Smooth muscle cell (in vitro differentiated cells): Measurements from ENCODE around the gene ADGRG3. TPM values are rescaled to one million over a fixed set of nuclear protein-coding genes. Genes with fewer than 3 reads are reported as not detected.

ENCODE experiments used
- DNase-seq: peaks from one replicate; lab custom pipeline; 2025; ENCODE audit not compliant: unreplicated experiment; lab: John Stamatoyannopoulos, UW
- H2AFZ ChIP-seq: fragments of 200-600 bp; sonication (generic); 2 replicates; pipeline ENCODE4 v1.6.0; 2016; ENCODE audit warnings: antibody characterized with exemption, low read depth, mild to moderate bottlenecking
- H3F3A ChIP-seq: fragments of 200-600 bp; sonication (generic); 2 replicates; pipeline ENCODE4 v1.6.0; 2017; ENCODE audit warnings: antibody characterized with exemption, low read depth
- H3K27ac ChIP-seq: fragments of 200-600 bp; sonication (generic); 2 replicates; pipeline ENCODE4 v1.5.1; 2016; ENCODE audit warnings: low read depth, mild to moderate bottlenecking
- H3K27me3 ChIP-seq: fragments of 200-600 bp; sonication (generic); 2 replicates; pipeline ENCODE4 v1.6.1; 2016; ENCODE audit warnings: low read depth, mild to moderate bottlenecking
- H3K36me3 ChIP-seq: fragments of 200-600 bp; sonication (generic); 2 replicates; pipeline ENCODE4 v1.5.1; 2016; ENCODE audit warnings: low read depth
- H3K4me1 ChIP-seq: fragments of 200-600 bp; sonication (generic); 2 replicates; pipeline ENCODE4 v1.5.1; 2016; ENCODE audit warnings: low read depth
- H3K4me2 ChIP-seq: fragments of 200-600 bp; sonication (generic); 2 replicates; pipeline ENCODE4 v1.6.0; 2016; ENCODE audit warnings: mild to moderate bottlenecking
- H3K4me3 ChIP-seq: fragments of 200-600 bp; sonication (generic); 2 replicates; pipeline ENCODE4 v1.5.1; 2016; ENCODE audit warnings: mild to moderate bottlenecking
- H3K79me2 ChIP-seq: fragments of 200-600 bp; sonication (generic); 2 replicates; pipeline ENCODE4 v1.6.0; 2016; ENCODE audit warnings: low read depth, mild to moderate bottlenecking
- H3K9ac ChIP-seq: fragments of 200-600 bp; sonication (generic); 2 replicates; pipeline ENCODE4 v1.6.0; 2016; ENCODE audit warnings: low read depth
- H3K9me3 ChIP-seq: fragments of 200-600 bp; sonication (generic); replicated peaks from 2 replicates; pipeline ENCODE4 v1.5.1; 2016; ENCODE audit warnings: low read depth
- H4K20me1 ChIP-seq: fragments of 200-600 bp; sonication (generic); 2 replicates; pipeline ENCODE4 v1.6.0; 2016; ENCODE audit warnings: low read depth
- CTCF ChIP-seq: fragments of 200-600 bp; sonication (generic); IDR thresholded peaks from 2 replicates; pipeline ENCODE4 v1.5.1; 2017; ENCODE audit warnings: borderline replicate concordance, mild to moderate bottlenecking, antibody characterized with exemption; ENCODE audit not compliant: insufficient read depth, poor library complexity, severe bottlenecking
- WGBS: methylation state at CpG from one replicate; pipeline ENCODE4 v1.1.7; 2016; ENCODE audit warnings: low lambda C conversion rate; 5-methylcytosine and 5-hydroxymethylcytosine counted together
- polyA plus RNA-seq: library from polyadenylated mRNA; unstranded; fragments of >200 nt; fragmentation: Nextera tagmentation; extraction: Ambion mirVana; gene quantifications from 2 replicates; pipeline ENCODE4 v1.2.1, GENCODE V29; 2016
- total RNA-seq: library from RNA; depleted of rRNA; stranded (reverse); fragments of >200 nt; gene quantifications from 2 replicates; pipeline ENCODE4 v1.2.3, GENCODE V29; 2014

ADGRG3 gene
- total and polyA plus RNA-seq, 2 experiments from 2014 or later, result 0.13 TPM; not detected in 1

DNA sequence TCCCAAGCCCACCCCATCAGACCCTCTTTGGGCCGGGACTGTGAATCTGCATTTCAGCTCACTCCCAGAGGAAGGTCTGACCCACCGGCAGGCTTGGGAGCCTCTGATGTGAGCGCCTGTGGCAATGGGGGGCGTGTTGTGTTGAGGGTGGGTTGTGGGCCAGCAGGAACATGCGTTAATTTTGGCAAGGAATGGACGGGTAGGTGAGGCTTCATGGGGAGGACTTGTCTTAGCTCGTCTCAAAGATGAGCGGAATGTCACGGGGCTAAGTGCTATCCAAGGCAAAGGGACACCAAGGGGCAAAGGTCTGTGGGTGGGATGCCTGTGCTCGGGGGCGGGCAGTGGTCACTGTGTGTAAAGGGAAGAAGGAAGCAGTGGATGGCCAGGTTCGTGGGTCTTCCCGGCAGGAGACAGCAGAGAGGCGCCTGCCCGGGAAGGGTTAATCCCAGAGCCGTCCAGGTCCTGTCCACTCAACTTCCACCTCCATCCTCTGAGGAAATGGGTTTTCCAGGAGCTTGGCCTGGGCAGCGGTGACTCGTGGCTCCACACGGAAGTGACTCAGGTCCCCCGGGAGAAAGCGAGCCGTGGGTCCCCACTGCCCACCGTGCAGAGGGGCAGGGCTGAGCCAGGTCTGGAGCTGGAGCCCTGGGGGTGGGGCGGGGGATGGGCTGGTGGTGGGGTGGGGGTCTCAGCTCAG, 22.3 kb upstream of the ADGRG3 start:
- Histone ChIP-seq H3K4me1 (no peaks in the 10 kb centered on the region), H3K9ac (no peak overlapping the region), H3K9me3 (no peaks in the 10 kb centered on the region), H3K4me2 (no peak overlapping the region), H4K20me1 (peaks cover 19% of the 10 kb centered on the region), H3F3A (no peaks in the 10 kb centered on the region), H3K36me3 (no peaks in the 10 kb centered on the region), H3K4me3 (no peak overlapping the region), H2AFZ (no peak overlapping the region), H3K79me2 (no peaks in the 10 kb centered on the region), H3K27ac (no peak overlapping the region), H3K27me3 (no peaks in the 10 kb centered on the region)
- no peak for TF ChIP-seq CTCF
- 51% methylated on average over 24 of the region's 24 CpGs for WGBS
- no peak for DNase-seq

DNA sequence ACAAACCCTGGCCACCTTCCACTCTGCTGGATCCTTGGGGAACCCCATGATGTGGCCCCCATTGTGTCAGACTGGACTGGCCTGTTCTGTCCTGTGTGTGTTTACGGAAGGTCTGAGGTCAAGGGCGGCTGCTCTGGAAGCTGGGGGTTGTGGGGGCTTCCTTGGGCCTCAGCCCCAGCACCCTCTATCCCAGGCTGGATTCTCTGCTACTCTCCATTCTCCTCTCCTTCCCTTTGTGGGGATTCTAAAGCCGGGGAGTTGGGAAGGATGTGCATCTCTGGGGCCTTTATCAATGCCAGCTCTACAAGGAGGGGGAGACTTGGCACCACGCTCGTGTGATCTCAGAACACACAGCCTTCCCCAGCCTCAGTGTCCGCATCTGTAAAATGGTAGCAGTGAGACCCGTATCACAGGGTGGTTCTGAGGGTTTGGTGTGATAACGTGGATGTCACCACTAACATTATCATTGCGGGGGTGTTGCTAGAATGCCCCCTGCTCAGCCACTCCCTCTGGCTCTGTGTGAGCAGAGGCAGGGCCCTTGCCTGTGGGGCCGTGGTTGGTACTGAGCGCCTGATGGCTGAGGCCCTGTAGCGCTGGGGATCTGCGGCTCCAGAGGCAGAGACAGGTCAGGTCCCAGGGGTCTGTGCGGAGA, 21.6 kb upstream of the ADGRG3 start:
- no peak overlapping the region for H3K27ac ChIP-seq
- no peak overlapping the region for H2AFZ ChIP-seq
- H3K79me2 ChIP-seq, result no peaks in the 10 kb centered on the region
- no peaks in the 10 kb centered on the region for H3K27me3 ChIP-seq
- H3K9me3 ChIP-seq, result no peaks in the 10 kb centered on the region
- H3K4me3 ChIP-seq, result no peak overlapping the region
- no peak overlapping the region for H3K9ac ChIP-seq
- DNase-seq, result no peak
- H3F3A ChIP-seq, result no peaks in the 10 kb centered on the region
- 94% methylated on average over 14 of the region's 14 CpGs for WGBS
- no peak overlapping the region for H3K4me2 ChIP-seq
- no peak for TF ChIP-seq CTCF
- H3K36me3 ChIP-seq, result no peaks in the 10 kb centered on the region
- peaks cover 19% of the 10 kb centered on the region for H4K20me1 ChIP-seq
- H3K4me1 ChIP-seq, result no peaks in the 10 kb centered on the region

DNA sequence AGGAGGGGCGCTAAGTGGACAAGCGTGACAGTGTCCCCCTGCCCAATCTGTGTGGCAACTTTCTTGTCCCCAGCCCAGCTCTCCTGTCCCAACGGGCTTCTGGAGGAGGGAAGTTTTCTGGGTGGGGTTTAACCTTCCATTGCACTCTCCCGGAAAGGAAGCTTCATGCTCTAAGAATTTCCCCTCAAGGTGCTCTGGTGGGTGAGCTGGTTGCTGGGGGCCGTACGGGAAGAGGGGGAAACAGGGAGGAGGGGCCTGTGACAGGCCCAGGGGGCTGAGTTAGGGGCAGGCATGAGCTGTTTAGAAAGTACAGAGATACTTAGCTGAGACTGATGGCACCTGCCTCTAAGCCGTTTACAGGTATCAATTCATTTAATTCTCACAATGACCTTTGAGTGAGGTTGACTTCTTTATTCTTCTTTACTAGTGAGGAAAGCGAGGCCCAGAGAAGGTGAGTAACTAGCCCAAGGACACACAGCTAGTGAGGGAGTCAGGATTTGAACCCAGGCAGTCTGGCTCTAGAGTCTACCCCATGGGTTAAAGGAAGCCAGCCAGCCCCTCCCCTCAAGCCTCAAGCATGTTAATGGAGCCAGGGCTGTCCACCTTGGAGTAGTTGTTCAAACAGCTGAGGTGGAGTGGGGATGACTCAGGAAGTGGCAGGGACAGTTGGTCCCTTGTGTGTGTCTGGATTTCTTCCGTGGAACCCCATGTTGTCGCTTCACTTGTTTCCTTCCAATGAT, 20.8 kb upstream of the ADGRG3 start:
- WGBS, result 67% methylated on average over 9 of the region's 10 CpGs
- TF ChIP-seq CTCF, result no peak
- Histone ChIP-seq H3K9ac (no peak overlapping the region), H3K27me3 (no peaks in the 10 kb centered on the region), H3K9me3 (no peaks in the 10 kb centered on the region), H2AFZ (no peak overlapping the region), H3K79me2 (no peaks in the 10 kb centered on the region), H3F3A (no peaks in the 10 kb centered on the region), H3K27ac (no peak overlapping the region), H3K4me1 (no peaks in the 10 kb centered on the region), H4K20me1 (peaks cover 19% of the 10 kb centered on the region), H3K36me3 (no peaks in the 10 kb centered on the region), H3K4me3 (no peak overlapping the region), H3K4me2 (no peak overlapping the region)
- no peak for DNase-seq
